Thyroid gland (tissue), 4 donors: ENCODE measurements around the gene GAS2L1.

Source experiments
- POLR2A ChIP-seq, 2 donors: fragments of 450-650 bp; IDR thresholded peaks; one replicate each; pipeline ENCODE4 v1.6.1; 2017; ENCODE audit warnings: antibody characterized with exemption in 2 of 2, mild to moderate bottlenecking in 2 of 2, moderate library complexity in 1 of 2
- TF ChIP-seq, protein P1 (sequence below), 6 experiments: fragments of 200-600 bp in 3 of 6; fragments of 450-650 bp in 3 of 6; sonication (generic) in 3 of 6; IDR thresholded peaks; one replicate each; pipeline ENCODE4 v1.5.1; 2016 to 2019; ENCODE audit warnings: antibody characterized with exemption in 6 of 6, mild to moderate bottlenecking in 2 of 6, inconsistent platforms in 1 of 6, moderate library complexity in 1 of 6

DNA sequence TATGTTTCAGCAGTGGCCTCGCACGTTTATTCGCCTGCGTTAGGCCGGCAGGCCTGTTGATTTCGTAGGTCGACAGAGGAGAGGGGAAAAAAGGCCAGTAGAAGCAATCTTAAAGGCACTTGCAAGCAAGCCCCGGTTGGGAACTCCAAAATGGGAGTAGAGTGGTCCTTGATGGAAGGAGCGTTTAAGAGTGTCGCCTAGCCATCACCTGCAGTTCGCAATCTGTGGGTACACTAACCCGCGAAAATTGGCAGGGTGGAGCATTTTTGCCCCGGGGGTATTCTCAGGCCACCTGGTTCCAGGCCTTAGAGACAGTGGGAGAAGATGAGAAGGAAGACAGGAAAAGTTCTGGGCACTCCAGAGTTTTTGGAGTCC is 37.2 kb upstream of the GAS2L1 start:
- TF ChIP-seq, protein P1, sequence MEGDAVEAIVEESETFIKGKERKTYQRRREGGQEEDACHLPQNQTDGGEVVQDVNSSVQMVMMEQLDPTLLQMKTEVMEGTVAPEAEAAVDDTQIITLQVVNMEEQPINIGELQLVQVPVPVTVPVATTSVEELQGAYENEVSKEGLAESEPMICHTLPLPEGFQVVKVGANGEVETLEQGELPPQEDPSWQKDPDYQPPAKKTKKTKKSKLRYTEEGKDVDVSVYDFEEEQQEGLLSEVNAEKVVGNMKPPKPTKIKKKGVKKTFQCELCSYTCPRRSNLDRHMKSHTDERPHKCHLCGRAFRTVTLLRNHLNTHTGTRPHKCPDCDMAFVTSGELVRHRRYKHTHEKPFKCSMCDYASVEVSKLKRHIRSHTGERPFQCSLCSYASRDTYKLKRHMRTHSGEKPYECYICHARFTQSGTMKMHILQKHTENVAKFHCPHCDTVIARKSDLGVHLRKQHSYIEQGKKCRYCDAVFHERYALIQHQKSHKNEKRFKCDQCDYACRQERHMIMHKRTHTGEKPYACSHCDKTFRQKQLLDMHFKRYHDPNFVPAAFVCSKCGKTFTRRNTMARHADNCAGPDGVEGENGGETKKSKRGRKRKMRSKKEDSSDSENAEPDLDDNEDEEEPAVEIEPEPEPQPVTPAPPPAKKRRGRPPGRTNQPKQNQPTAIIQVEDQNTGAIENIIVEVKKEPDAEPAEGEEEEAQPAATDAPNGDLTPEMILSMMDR (IDR thresholded peaks at IDR 0.05) = no peak
- TF ChIP-seq POLR2A (IDR thresholded peaks at IDR 0.05) = no peak
